HG02840 (cell line): Measurements from ENCODE around the gene PLEKHN1.
"Not testable (repeated sequence)": the region's sequence is repeated elsewhere in the genome, so short reads cannot be mapped to it uniquely, and the experiment has no call there.

Source experiments
- ATAC-seq: cut with Tn5 transposase; IDR thresholded peaks from one replicate; pipeline ENCODE4 v1.9.1; 2021; ENCODE audit warnings: mild to moderate bottlenecking, moderate library complexity, moderate number of reproducible peaks; ENCODE audit not compliant: unreplicated experiment, low FRiP score

The PLEKHN1 gene

GRCh38 chr1:983798-984475 is 17.7 kb downstream of the PLEKHN1 start:
- ATAC-seq = no peak

- ATAC-seq = no peak
These were observed 18.2 kb downstream of the PLEKHN1 start for GRCh38 chr1:984476-984814.

GRCh38 chr1:985126-985525 is 18.8 kb downstream of the PLEKHN1 start:
- no peak for ATAC-seq

- not testable (repeated sequence) for ATAC-seq
These were observed 21.8 kb downstream of the PLEKHN1 start for GRCh38 chr1:988061-988460.

GRCh38 chr1:991275-991674 is 25.0 kb downstream of the PLEKHN1 start:
- not testable (repeated sequence) for ATAC-seq

DNA sequence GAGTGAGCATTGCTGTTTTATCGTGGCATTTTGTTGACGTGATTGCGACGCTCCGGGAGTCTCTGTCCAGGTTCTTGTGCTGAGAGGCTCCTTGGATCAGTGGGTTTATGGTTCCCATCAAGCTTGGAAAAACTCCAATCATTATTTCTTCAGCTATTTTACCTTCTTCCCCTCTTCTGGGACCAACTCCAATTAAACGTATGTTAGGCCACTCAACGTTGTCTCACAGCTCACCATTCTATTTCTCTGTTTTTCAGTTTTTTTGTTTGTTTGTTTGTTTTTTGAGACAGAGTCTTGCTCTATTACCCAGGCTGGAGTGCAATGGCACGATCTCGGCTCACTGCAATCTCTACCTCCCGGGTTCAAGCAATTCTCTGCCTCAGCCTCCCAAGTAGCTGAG is 25.6 kb downstream of the PLEKHN1 start:
- no peak for ATAC-seq

- no peak for ATAC-seq
These were observed 26.1 kb downstream of the PLEKHN1 start for GRCh38 chr1:992362-992761.

- ATAC-seq = no peak
These were observed 27.2 kb downstream of the PLEKHN1 start for GRCh38 chr1:993379-993995.

DNA sequence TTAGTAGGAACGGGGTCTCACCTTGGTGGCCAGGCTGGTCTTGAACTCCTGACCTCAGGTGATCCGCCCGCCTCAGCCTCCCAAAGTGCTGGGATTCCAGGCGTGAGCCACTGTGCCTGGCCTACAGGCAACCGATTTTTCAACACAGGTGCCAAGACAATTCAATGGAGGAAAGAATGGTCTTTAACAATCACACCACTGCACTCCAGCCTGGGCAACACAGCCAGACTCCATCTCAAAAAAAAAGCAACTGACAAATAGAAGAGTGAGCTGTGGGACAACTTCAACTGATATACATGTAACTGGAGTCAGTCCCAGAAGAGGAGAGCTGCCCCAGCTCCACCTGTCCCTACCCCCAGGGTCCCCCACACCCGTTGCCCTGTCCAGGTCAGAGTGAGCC is 28.3 kb downstream of the PLEKHN1 start:
- not testable (repeated sequence) for ATAC-seq

DNA sequence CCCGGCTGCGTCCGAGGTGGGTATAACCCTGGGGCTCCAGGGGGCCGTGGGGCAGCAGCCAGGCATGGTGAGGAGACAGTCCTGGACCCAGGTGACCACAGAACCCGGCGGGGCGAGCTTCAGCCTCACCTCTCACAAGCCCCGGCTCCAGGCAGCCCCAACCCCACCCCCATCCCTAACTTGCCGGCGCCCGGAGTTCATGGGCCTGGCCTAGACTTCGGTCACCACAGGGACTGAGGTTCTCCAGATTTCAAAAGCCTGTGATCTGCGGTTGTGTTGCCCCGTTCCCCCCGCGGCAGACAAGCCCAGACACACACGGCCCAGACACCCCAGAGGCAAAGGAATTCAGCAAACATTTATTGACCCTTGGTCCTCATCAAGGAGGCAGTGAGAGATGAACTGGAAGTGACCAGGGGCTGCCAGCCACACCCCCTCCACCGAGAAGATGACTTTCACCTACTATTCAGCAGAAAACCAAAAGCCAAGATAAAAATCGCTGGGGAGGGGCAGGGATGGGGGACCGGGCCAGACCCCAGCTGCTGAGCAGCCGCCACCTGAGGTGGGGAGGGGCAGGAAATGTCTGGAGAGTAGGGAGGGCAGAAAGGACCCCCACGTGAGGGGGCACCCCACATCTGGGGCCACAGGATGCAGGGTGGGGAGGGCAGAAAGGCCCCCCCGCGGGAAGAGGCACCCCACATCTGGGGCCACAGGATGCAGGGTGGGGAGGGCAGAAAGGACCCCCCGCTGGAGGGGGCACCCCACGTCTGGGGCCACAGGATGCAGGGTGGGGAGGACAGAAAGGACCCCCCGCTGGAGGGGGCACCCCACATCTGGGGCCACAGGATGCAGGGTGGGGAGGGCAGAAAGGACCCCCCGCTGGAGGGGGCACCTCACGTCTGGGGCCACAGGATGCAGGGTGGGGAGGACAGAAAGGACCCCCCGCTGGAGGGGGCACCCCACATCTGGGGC is 29.7 kb downstream of the PLEKHN1 start:
- ATAC-seq = no peak

GRCh38 chr1:996851-997712 is 30.8 kb downstream of the PLEKHN1 start:
- no peak for ATAC-seq

GRCh38 chr1:997713-997992 is 31.4 kb downstream of the PLEKHN1 start:
- no peak for ATAC-seq

DNA sequence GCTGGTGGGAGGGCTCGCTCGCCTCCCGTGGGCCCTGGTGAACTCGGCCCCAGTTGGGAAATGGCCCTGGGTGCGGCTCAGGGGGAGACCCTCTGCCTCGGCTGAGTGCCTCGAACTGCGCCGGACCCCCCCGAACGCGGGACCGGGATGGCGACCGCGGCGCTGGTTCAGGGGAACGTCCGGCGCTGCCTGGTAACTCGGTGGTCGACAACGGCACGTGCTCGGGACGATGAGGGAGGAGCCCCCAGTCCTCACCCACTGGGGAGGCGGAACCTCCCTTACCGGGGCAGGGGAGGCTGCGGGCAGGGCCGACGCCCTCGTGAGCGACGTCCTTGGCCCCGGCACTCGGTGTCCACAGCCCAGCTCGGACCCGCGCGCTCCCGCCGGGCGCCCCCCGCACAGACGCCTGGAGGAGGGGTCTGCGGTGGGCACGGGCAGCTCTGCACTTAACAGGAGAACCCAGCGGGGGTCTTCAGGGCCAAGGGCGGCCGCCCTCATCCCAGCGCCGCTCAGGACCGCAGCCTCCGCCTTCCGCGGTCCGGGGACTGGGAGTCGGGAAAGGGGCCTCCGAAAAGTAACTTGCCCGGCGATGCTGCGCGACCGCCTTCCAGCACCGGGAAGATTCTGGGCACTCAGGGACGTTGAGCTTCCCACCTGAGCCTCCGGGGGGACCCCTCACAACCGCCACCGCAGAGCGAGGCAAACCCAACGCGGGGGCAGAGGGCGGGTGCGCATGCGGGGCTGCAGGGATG is 31.9 kb downstream of the PLEKHN1 start:
- ATAC-seq = no peak

DNA sequence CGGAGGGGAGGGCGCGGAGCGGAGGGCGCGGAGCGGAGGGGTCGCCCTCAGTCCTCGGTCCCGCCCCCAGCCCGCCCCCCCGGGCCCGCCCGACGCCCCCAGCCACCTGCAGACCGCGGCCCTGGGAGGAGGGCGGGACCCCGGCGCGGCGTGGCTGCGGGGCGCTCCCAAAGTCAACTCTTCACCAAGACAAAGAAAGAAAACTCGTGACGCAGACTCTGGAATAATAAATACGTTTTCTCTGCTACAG is 32.4 kb downstream of the PLEKHN1 start:
- ATAC-seq = no peak

- no peak for ATAC-seq
These were observed 32.9 kb downstream of the PLEKHN1 start for GRCh38 chr1:998995-999724.

DNA sequence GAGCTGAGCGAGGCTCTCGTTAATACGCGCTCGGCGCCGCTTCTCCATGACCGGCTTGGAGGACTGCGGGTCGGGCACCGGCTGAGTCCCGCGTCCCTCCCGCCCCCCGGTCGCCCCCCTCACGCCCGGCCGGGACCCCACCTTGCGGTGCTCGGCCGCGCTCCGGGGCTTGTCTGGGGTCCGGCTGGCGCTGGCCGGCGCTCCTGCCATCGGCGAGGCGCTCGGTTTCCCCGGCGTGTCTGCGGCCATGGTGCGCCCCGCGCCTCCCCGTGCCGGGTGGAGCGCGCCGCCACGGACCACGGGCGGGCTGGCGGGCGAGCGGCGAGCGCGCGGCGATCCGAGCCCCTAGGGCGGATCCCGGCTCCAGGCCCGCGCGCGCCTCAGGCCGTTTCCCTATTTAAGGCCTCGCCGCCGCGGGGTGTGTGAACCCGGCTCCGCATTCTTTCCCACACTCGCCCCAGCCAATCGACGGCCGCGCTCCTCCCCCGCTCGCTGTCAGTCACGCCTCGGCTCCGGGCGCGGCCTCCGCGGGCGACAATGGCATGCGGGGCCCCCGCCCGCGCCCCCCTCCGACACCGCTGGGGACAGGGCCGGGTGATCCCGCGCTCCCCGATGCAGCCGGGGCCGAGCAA is 33.6 kb downstream of the PLEKHN1 start, which contains the start of gene HES4:
HES4 (minus strand) TSS at position 373 of the 632 bp plus-strand sequence; CDS start at position 249, 124 bp downstream.
- ATAC-seq = no peak

GRCh38 chr1:1000357-1001056 is 34.2 kb downstream of the PLEKHN1 start:
- ATAC-seq = no peak

DNA sequence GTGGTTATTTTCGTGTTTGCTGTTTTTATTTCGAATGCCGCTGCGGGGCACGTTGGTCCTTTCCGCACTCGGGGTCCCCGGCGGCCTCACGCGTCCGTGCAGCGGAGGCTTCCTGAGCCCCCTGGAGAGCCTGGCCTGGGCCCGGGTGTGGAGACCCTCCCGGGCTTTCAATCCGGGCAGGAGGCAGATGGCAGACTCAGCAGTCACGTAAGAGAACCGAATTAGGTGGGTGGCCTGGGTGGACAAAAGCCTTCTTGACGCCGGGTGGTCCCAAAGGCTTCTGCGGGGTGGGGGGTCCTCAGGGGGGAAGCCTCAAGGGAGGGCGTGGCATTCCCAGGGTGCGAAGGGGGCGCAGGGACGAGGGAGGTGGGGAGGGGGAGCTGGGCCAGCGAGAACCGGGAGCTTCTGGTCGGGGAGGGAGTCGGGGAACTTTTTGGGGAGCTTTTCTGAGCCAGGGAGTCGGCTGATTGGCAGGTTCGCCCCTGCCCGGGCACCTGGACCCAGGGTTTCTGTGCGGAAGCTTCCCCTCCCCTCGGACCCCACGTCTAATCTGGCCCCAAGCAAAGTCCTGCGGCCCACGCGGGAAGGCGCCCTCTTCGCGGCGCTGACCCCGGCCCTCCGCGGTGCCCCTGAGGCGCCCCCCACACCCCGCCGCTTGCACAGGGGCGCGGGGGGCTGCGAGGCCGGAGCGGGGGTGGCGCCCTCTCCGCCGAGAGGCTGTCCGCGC is 34.9 kb downstream of the PLEKHN1 start:
- ATAC-seq = no peak
